Liver (tissue), 9 donors: ENCODE data around the gene GOSR2. TPM values are rescaled to one million over a fixed set of nuclear protein-coding genes. Genes with fewer than 3 reads are reported as not detected.

Experiments
- DNase-seq: peaks from one replicate; pipeline ENCODE4 v3.0.0-alpha.2; 2017; ENCODE audit warnings: low spot score
- H3K27ac ChIP-seq, 2 donors: one replicate each; pipeline ENCODE4 v1.7.0; 2013; ENCODE audit warnings: inconsistent platforms in 2 of 2, low read length in 2 of 2, control low read depth in 1 of 2, low read depth in 1 of 2, mild to moderate bottlenecking in 1 of 2
- H3K27me3 ChIP-seq, 4 donors: one replicate each; pipeline versions ENCODE4 v1.6.1 to v1.7.0; 2013; ENCODE audit warnings: low read length in 3 of 4, inconsistent platforms in 1 of 4, mild to moderate bottlenecking in 1 of 4, moderate library complexity in 1 of 4; ENCODE audit not compliant: control insufficient read depth in 4 of 4, insufficient read depth in 4 of 4
- H3K36me3 ChIP-seq, 4 donors: one replicate each; pipeline versions ENCODE4 v1.6.1 to v1.7.0; 2013; ENCODE audit warnings: low read length in 3 of 4, mild to moderate bottlenecking in 3 of 4, low read depth in 1 of 4, moderate library complexity in 1 of 4; ENCODE audit not compliant: control insufficient read depth in 4 of 4, insufficient read depth in 3 of 4
- H3K4me1 ChIP-seq, 4 donors: one replicate each; pipeline versions ENCODE4 v1.6.1 to v1.7.0; 2013; ENCODE audit warnings: low read length in 3 of 4, mild to moderate bottlenecking in 3 of 4, moderate library complexity in 1 of 4; ENCODE audit not compliant: control insufficient read depth in 4 of 4, insufficient read depth in 4 of 4
- H3K4me3 ChIP-seq, 3 donors: one replicate each; pipeline versions ENCODE4 v1.6.1 to v1.7.0; 2013; ENCODE audit warnings: low read length in 3 of 3, control low read depth in 1 of 3, low read depth in 1 of 3, mild to moderate bottlenecking in 1 of 3
- H3K9ac ChIP-seq, 2 donors: one replicate each; pipeline ENCODE4 v1.7.0; 2013; ENCODE audit warnings: low read length in 2 of 2, mild to moderate bottlenecking in 2 of 2, moderate library complexity in 2 of 2, control low read depth in 1 of 2, low read depth in 1 of 2
- H3K9me3 ChIP-seq, 4 donors: one replicate each; pipeline versions ENCODE4 v1.6.1 to v1.7.0; 2013; ENCODE audit warnings: low read length in 3 of 4; ENCODE audit not compliant: control insufficient read depth in 4 of 4
- EGR1 ChIP-seq, 2 donors: IDR thresholded peaks; 2 replicates each; pipeline ENCODE4 v1.6.1; 2016 to 2018; ENCODE audit warnings: antibody characterized with exemption in 2 of 2, low read depth in 2 of 2
- FOXA1 ChIP-seq: IDR thresholded peaks from 2 replicates; pipeline ENCODE4 v1.6.1; 2016; ENCODE audit warnings: antibody characterized with exemption
- GABPA ChIP-seq, 2 donors: IDR thresholded peaks in 1 of 2; conservative IDR thresholded peaks in 1 of 2; 2 replicates each; pipeline ENCODE4 v1.6.1; 2016; ENCODE audit warnings: antibody characterized with exemption in 2 of 2, mild to moderate bottlenecking in 1 of 2, moderate library complexity in 1 of 2
- HNF4A ChIP-seq, 2 donors: conservative IDR thresholded peaks; 2 replicates each; pipeline ENCODE4 v1.6.1; 2016; ENCODE audit warnings: antibody characterized with exemption in 2 of 2, mild to moderate bottlenecking in 2 of 2
- HNF4G ChIP-seq: IDR thresholded peaks from 2 replicates; pipeline ENCODE4 v1.6.1; 2016; ENCODE audit warnings: antibody characterized with exemption
- JUND ChIP-seq, 2 donors: IDR thresholded peaks; 2 replicates each; pipeline ENCODE4 v1.6.1; 2016; ENCODE audit warnings: antibody characterized with exemption in 2 of 2
- NR2F2 ChIP-seq: IDR thresholded peaks from 2 replicates; pipeline ENCODE4 v1.6.1; 2016; ENCODE audit warnings: antibody characterized with exemption
- RAD21 ChIP-seq, 2 donors: IDR thresholded peaks; 2 replicates each; pipeline ENCODE4 v1.6.1; 2016; ENCODE audit warnings: antibody characterized with exemption in 2 of 2, mild to moderate bottlenecking in 2 of 2
- RXRA ChIP-seq, 2 donors: IDR thresholded peaks; 2 replicates each; pipeline ENCODE4 v1.6.1; 2017 to 2018; ENCODE audit warnings: antibody characterized with exemption in 2 of 2, mild to moderate bottlenecking in 1 of 2
- SP1 ChIP-seq: IDR thresholded peaks from 2 replicates; pipeline ENCODE4 v1.6.1; 2018; ENCODE audit warnings: antibody characterized with exemption, mild to moderate bottlenecking
- TAF1 ChIP-seq: conservative IDR thresholded peaks from 2 replicates; pipeline ENCODE4 v1.6.1; 2016; ENCODE audit warnings: antibody characterized with exemption, mild to moderate bottlenecking
- YY1 ChIP-seq: IDR thresholded peaks from 2 replicates; pipeline ENCODE4 v1.6.1; 2016; ENCODE audit warnings: antibody characterized with exemption, mild to moderate bottlenecking
- WGBS: extraction: QIAGEN DNeasy Blood & Tissue Kit; methylation state at CpG from one replicate; pipeline ENCODE4 v1.1.7; 2013; 5-methylcytosine and 5-hydroxymethylcytosine counted together
- polyA plus RNA-seq, 2 donors: library from polyadenylated mRNA; stranded (reverse) in 1 of 2; unstranded in 1 of 2; fragments of 200-250 nt in 1 of 2; fragments of >200 nt in 1 of 2; fragmentation: Nextera tagmentation in 1 of 2; extraction: Ambion mirVana in 1 of 2; gene quantifications; one replicate each; pipeline versions ENCODE4 v1.2.1 to v1.2.3, GENCODE V29; 2013 to 2015
- total RNA-seq, 2 donors: library from RNA; depleted of rRNA; stranded (reverse); fragments of >200 nt; gene quantifications; one replicate each; pipeline ENCODE4 v1.2.3, GENCODE V29; 2014
- TF ChIP-seq, protein P1 (sequence below): IDR thresholded peaks from 2 replicates; pipeline ENCODE4 v1.6.1; 2016; ENCODE audit warnings: antibody characterized with exemption, mild to moderate bottlenecking
- TF ChIP-seq, protein P2 (sequence below): fragments of 150-350 bp; IDR thresholded peaks from 2 replicates; pipeline ENCODE4 v1.5.1; 2017; ENCODE audit warnings: improper control_type of control experiment, low read depth, low read length; ENCODE audit not compliant: missing input control
- TF ChIP-seq, protein P3 (sequence below): IDR thresholded peaks from 2 replicates; pipeline ENCODE4 v1.6.1; 2016; ENCODE audit warnings: antibody characterized with exemption
- TF ChIP-seq, protein P4 (sequence below): IDR thresholded peaks from 2 replicates; pipeline ENCODE4 v1.6.1; 2016; ENCODE audit warnings: antibody characterized with exemption
- donor health status: healthy.
- donor health status: healthy.
- donor health status: healthy.
- donor health status: healthy.
- donor health status: healthy.

The GOSR2 gene
- total and polyA plus RNA-seq, 4 donors = 19.9 to 43.8 (median 21.0) TPM

DNA sequence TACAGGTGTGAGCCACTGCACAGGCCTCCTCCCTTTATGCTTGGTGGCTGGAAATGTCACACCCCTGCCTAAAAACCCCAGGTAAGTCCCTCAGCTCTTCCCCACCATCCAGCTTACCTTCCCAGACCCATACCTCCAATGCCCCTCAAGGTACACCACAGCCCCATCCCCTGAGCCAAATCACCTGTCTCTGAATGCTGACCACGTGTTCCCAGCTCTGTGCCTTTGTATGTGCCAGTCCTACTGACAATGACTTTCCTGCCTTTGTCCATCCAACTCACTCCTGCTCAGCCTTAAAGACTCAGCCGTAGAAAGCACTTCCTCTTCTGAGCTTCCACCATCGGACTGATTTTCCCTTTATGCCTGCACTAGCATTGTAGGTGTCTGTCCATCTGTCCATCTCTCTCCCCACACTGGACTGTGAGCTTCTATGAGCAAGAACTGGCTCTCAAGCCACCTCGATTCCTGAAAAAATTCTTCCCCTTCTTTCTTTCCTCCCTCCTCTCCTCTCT lies 30.7 kb upstream of the GOSR2 start (continued):
- TF ChIP-seq, protein P1, sequence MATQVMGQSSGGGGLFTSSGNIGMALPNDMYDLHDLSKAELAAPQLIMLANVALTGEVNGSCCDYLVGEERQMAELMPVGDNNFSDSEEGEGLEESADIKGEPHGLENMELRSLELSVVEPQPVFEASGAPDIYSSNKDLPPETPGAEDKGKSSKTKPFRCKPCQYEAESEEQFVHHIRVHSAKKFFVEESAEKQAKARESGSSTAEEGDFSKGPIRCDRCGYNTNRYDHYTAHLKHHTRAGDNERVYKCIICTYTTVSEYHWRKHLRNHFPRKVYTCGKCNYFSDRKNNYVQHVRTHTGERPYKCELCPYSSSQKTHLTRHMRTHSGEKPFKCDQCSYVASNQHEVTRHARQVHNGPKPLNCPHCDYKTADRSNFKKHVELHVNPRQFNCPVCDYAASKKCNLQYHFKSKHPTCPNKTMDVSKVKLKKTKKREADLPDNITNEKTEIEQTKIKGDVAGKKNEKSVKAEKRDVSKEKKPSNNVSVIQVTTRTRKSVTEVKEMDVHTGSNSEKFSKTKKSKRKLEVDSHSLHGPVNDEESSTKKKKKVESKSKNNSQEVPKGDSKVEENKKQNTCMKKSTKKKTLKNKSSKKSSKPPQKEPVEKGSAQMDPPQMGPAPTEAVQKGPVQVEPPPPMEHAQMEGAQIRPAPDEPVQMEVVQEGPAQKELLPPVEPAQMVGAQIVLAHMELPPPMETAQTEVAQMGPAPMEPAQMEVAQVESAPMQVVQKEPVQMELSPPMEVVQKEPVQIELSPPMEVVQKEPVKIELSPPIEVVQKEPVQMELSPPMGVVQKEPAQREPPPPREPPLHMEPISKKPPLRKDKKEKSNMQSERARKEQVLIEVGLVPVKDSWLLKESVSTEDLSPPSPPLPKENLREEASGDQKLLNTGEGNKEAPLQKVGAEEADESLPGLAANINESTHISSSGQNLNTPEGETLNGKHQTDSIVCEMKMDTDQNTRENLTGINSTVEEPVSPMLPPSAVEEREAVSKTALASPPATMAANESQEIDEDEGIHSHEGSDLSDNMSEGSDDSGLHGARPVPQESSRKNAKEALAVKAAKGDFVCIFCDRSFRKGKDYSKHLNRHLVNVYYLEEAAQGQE = no peak
- TF ChIP-seq HNF4G (no peak), NR2F2 (no peak), FOXA1 (no peak), EGR1 (IDR thresholded peaks at IDR 0.05; ENCODE audit: low read depth in 2 of 2) (no peak)

DNA sequence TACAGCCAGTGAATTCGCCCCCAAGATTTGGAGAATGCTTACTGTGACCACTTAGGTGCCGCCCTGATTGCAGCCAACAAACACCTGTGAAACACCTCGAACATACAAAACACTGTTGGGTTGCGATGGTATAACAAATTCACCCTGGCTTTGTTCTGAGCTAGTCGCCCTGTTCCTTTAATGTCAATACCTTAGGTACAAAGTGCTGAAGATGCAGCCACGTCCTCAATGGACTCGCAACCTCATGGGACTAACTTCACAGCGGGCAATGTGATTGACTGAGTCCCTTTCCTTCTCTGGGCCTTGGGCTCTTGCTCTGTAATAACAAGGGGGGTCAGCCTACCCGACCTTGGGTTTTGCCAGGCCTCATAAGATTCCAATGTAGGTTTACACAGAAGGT lies 28.9 kb upstream of the GOSR2 start:
- H3K27ac ChIP-seq = no peak overlapping the region
- no peak for TF ChIP-seq JUND (IDR thresholded peaks at IDR 0.05)
- no peak for TF ChIP-seq EGR1 (IDR thresholded peaks at IDR 0.05; ENCODE audit: low read depth in 2 of 2)
- TF ChIP-seq SP1 = no peak
- TF ChIP-seq, protein P2, sequence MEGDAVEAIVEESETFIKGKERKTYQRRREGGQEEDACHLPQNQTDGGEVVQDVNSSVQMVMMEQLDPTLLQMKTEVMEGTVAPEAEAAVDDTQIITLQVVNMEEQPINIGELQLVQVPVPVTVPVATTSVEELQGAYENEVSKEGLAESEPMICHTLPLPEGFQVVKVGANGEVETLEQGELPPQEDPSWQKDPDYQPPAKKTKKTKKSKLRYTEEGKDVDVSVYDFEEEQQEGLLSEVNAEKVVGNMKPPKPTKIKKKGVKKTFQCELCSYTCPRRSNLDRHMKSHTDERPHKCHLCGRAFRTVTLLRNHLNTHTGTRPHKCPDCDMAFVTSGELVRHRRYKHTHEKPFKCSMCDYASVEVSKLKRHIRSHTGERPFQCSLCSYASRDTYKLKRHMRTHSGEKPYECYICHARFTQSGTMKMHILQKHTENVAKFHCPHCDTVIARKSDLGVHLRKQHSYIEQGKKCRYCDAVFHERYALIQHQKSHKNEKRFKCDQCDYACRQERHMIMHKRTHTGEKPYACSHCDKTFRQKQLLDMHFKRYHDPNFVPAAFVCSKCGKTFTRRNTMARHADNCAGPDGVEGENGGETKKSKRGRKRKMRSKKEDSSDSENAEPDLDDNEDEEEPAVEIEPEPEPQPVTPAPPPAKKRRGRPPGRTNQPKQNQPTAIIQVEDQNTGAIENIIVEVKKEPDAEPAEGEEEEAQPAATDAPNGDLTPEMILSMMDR = no peak
- no peak for TF ChIP-seq YY1
- TF ChIP-seq RXRA (IDR thresholded peaks at IDR 0.05) = no peak
- TF ChIP-seq HNF4A (conservative IDR thresholded peaks at IDR 0.05) = peak; percentile 67 to 76
- WGBS = 57% methylated on average over 9 of the region's 9 CpGs

DNA sequence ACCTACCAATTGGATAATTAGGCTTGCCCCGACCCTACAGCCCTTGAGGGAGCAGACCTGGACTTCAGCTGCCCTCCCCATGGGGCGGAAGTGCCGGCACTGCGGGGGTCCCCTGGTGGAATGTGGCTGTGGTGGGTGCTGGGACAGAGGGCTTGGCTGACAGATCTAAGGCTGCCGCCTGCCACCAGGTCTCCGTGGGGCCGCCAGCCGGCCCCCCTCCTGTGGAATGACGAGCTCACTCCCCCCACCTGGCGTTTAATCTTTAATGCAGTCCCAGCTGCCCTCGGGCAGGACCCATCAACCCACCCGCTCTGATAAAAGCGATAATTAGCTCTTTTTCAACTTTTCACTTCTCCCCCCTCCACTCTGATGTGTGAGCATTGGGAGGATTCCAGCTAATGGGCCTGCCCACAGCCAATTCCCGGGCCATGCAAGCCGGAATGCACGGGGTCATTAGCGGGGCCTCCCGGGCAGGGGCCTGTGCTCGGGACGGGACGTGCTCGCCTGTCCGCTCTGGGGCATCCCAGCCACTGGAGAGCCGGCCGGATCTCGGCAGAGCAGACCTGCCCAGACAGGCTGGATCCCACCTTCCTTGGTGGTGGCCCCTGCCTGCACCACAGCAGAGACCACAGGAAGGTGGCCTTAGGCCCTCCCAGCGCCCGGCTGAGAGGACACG lies 28.3 kb upstream of the GOSR2 start:
- H3K4me1 ChIP-seq = no peaks in the 10 kb centered on the region
- DNase-seq = no peak
- no peaks in the 10 kb centered on the region for H3K27me3 ChIP-seq
- TF ChIP-seq JUND (IDR thresholded peaks at IDR 0.05) = no peak
- TF ChIP-seq GABPA (IDR thresholded peaks at IDR 0.05 in 1 of 2, conservative IDR thresholded peaks at IDR 0.05 in 1 of 2) = no peak
- TF ChIP-seq, protein P3, sequence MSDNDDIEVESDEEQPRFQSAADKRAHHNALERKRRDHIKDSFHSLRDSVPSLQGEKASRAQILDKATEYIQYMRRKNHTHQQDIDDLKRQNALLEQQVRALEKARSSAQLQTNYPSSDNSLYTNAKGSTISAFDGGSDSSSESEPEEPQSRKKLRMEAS = no peak
- TF ChIP-seq TAF1 = no peak
- no peak for TF ChIP-seq RAD21 (IDR thresholded peaks at IDR 0.05)
- TF ChIP-seq, protein P1 = no peak
- TF ChIP-seq, protein P4, sequence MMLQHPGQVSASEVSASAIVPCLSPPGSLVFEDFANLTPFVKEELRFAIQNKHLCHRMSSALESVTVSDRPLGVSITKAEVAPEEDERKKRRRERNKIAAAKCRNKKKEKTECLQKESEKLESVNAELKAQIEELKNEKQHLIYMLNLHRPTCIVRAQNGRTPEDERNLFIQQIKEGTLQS = no peak
- 77% methylated on average over 29 of the region's 29 CpGs for WGBS
- H3K9me3 ChIP-seq = no peaks in the 10 kb centered on the region
- H3K27ac ChIP-seq = no peak overlapping the region
- H3K9ac ChIP-seq = no peak overlapping the region
- H3K4me3 ChIP-seq = no peak overlapping the region
- no peaks in the 10 kb centered on the region for H3K36me3 ChIP-seq

More for the DNA sequence above, 28.9 kb upstream of the GOSR2 start:
- no peaks in the 10 kb centered on the region for H3K27me3 ChIP-seq
- no peaks in the 10 kb centered on the region for H3K4me1 ChIP-seq
- no peak overlapping the region for H3K9ac ChIP-seq
- no peaks in the 10 kb centered on the region for H3K9me3 ChIP-seq
- no peaks in the 10 kb centered on the region for H3K36me3 ChIP-seq
- no peak overlapping the region for H3K4me3 ChIP-seq
- DNase-seq = no peak
